Measurements from ENCODE around the gene KLK10.

GRCh38 chr19:51060973-51061372 is 41.5 kb upstream of the KLK10 start:
- TF ChIP-seq CTCF (IDR thresholded peaks at IDR 0.05; ENCODE audit: low read length) (no peak), EZH2 (IDR thresholded peaks at IDR 0.05; ENCODE audit: borderline replicate concordance, low read length) (no peak)
